Stimulated activated naive B cell treated with anti-CD40 and anti-IgM and Interleukin-4, amounts not matched to agents 10 μg/mL and 1 μg/mL and 100 μg/mL, for 72 hours (primary cell): ENCODE measurements around the gene TPBGL.

Experiments
- ATAC-seq, 2 donors: fragments of 150-1000 bp; cut with Tn5 transposase; replicated peaks; 2 replicates each; pipeline ENCODE4 v1.10.0; 2021; ENCODE audit warnings: moderate library complexity in 1 of 2
- DNase-seq: peaks from one replicate; pipeline ENCODE4 v3.0.0; 2021
- H3K27ac Mint-ChIP-seq: one replicate; pipeline ENCODE4 v1.8.0; 2022; ENCODE audit warnings: mild to moderate bottlenecking, mixed read lengths
- H3K27me3 Mint-ChIP-seq, 2 donors: one replicate each; pipeline ENCODE4 v1.8.0; 2022; ENCODE audit warnings: mixed read lengths in 2 of 2
- H3K36me3 Mint-ChIP-seq, 2 donors: one replicate each; pipeline ENCODE4 v1.8.0; 2022; ENCODE audit warnings: mixed read lengths in 2 of 2, mild to moderate bottlenecking in 1 of 2
- H3K4me1 Mint-ChIP-seq, 2 donors: one replicate each; pipeline ENCODE4 v1.8.0; 2022; ENCODE audit warnings: mixed read lengths in 2 of 2, mild to moderate bottlenecking in 1 of 2
- H3K4me3 Mint-ChIP-seq, 2 donors: one replicate each; pipeline ENCODE4 v1.8.0; 2022; ENCODE audit warnings: mild to moderate bottlenecking in 2 of 2, mixed read lengths in 2 of 2, moderate library complexity in 1 of 2
- H3K9me3 Mint-ChIP-seq, 2 donors: one replicate each; pipeline ENCODE4 v1.8.0; 2022; ENCODE audit warnings: mixed read lengths in 2 of 2, mild to moderate bottlenecking in 1 of 2

TPBGL gene

GRCh38 chr11:75277991-75278790 lies 37.6 kb downstream of the TPBGL start:
- no peak for DNase-seq
- Mint-ChIP-seq H3K27me3 (no peaks in the 10 kb centered on the region), H3K36me3 (no peaks in the 10 kb centered on the region), H3K27ac (no peak overlapping the region), H3K4me3 (no peak overlapping the region), H3K9me3 (no peaks in the 10 kb centered on the region), H3K4me1 (peaks cover 14 to 28% of the 10 kb centered on the region in 2 donors)
- ATAC-seq = no peak

- no peaks in the 10 kb centered on the region for H3K9me3 Mint-ChIP-seq
- no peaks in the 10 kb centered on the region for H3K27me3 Mint-ChIP-seq
- H3K4me1 Mint-ChIP-seq = peaks cover 13 to 28% of the 10 kb centered on the region in 2 donors
- DNase-seq (no peak), ATAC-seq (no peak)
- H3K4me3 Mint-ChIP-seq = no peak overlapping the region
- H3K36me3 Mint-ChIP-seq = no peaks in the 10 kb centered on the region
- H3K27ac Mint-ChIP-seq = no peak overlapping the region
These were observed 38.7 kb downstream of the TPBGL start for GRCh38 chr11:75279273-75279672.

GRCh38 chr11:75280227-75280701 lies 39.7 kb downstream of the TPBGL start:
- no peak overlapping the region for H3K4me3 Mint-ChIP-seq
- peaks cover 13 to 26% of the 10 kb centered on the region in 2 donors for H3K4me1 Mint-ChIP-seq
- H3K36me3 Mint-ChIP-seq = no peaks in the 10 kb centered on the region
- DNase-seq (peak; percentile 47), ATAC-seq (peak; percentile 73 to 81)
- no peaks in the 10 kb centered on the region for H3K27me3 Mint-ChIP-seq
- no peaks in the 10 kb centered on the region for H3K9me3 Mint-ChIP-seq
- peak overlapping the region; percentile 57 for H3K27ac Mint-ChIP-seq

GRCh38 chr11:75280770-75281468 lies 40.3 kb downstream of the TPBGL start:
- Mint-ChIP-seq H3K36me3 (no peaks in the 10 kb centered on the region), H3K27me3 (no peaks in the 10 kb centered on the region), H3K4me1 (peaks cover 8 to 19% of the 10 kb centered on the region in 2 donors), H3K27ac (no peak overlapping the region), H3K4me3 (no peak overlapping the region), H3K9me3 (no peaks in the 10 kb centered on the region)
- DNase-seq (no peak), ATAC-seq (no peak)

- no peaks in the 10 kb centered on the region for H3K36me3 Mint-ChIP-seq
- H3K9me3 Mint-ChIP-seq = no peaks in the 10 kb centered on the region
- DNase-seq (no peak), ATAC-seq (no peak)
- H3K4me3 Mint-ChIP-seq = no peak overlapping the region
- no peak overlapping the region for H3K27ac Mint-ChIP-seq
- no peaks in the 10 kb centered on the region for H3K27me3 Mint-ChIP-seq
- H3K4me1 Mint-ChIP-seq = peaks cover 3 to 13% of the 10 kb centered on the region in 2 donors
These were observed 41.0 kb downstream of the TPBGL start for GRCh38 chr11:75281469-75282095.

GRCh38 chr11:75283391-75283931 lies 42.9 kb downstream of the TPBGL start:
- DNase-seq = no peak
- no peak overlapping the region for H3K27ac Mint-ChIP-seq
- no peak for ATAC-seq
- no peak overlapping the region for H3K4me3 Mint-ChIP-seq
- no peaks in the 10 kb centered on the region for H3K27me3 Mint-ChIP-seq
- no peaks in the 10 kb centered on the region for H3K36me3 Mint-ChIP-seq
- H3K4me1 Mint-ChIP-seq = peaks cover 2 to 10% of the 10 kb centered on the region in 2 donors
- no peaks in the 10 kb centered on the region for H3K9me3 Mint-ChIP-seq

- H3K36me3 Mint-ChIP-seq = no peaks in the 10 kb centered on the region
These were observed 45.3 kb downstream of the TPBGL start for GRCh38 chr11:75285776-75286360.

GRCh38 chr11:75286826-75287465 lies 46.4 kb downstream of the TPBGL start:
- H3K4me1 Mint-ChIP-seq = no peaks in the 10 kb centered on the region
- no peaks in the 10 kb centered on the region for H3K36me3 Mint-ChIP-seq
- no peak for ATAC-seq
- no peak for DNase-seq
- H3K4me3 Mint-ChIP-seq = no peak overlapping the region
- H3K27me3 Mint-ChIP-seq = peaks cover 0 to 6% of the 10 kb centered on the region in 2 donors
- no peaks in the 10 kb centered on the region for H3K9me3 Mint-ChIP-seq
- H3K27ac Mint-ChIP-seq = no peak overlapping the region

More at GRCh38 chr11:75285776-75286360, 45.3 kb downstream of the TPBGL start:
- Mint-ChIP-seq H3K4me1 (no peaks in the 10 kb centered on the region), H3K27ac (no peak overlapping the region), H3K27me3 (no peaks in the 10 kb centered on the region), H3K4me3 (no peak overlapping the region), H3K9me3 (no peaks in the 10 kb centered on the region)
- ATAC-seq (no peak), DNase-seq (no peak)

GRCh38 chr11:75287579-75287978 lies 47.0 kb downstream of the TPBGL start:
- DNase-seq (no peak), ATAC-seq (no peak)
- Mint-ChIP-seq H3K36me3 (no peaks in the 10 kb centered on the region), H3K4me1 (no peaks in the 10 kb centered on the region), H3K27me3 (peaks cover 0 to 6% of the 10 kb centered on the region in 2 donors), H3K27ac (no peak overlapping the region), H3K9me3 (no peaks in the 10 kb centered on the region), H3K4me3 (no peak overlapping the region)

GRCh38 chr11:75289511-75289760 lies 48.9 kb downstream of the TPBGL start:
- H3K27me3 Mint-ChIP-seq = peaks cover 0 to 6% of the 10 kb centered on the region in 2 donors
- no peaks in the 10 kb centered on the region for H3K4me1 Mint-ChIP-seq
- DNase-seq (no peak), ATAC-seq (no peak)
- no peaks in the 10 kb centered on the region for H3K9me3 Mint-ChIP-seq
- no peak overlapping the region for H3K27ac Mint-ChIP-seq
- H3K4me3 Mint-ChIP-seq = no peak overlapping the region
- no peaks in the 10 kb centered on the region for H3K36me3 Mint-ChIP-seq

GRCh38 chr11:75289919-75290318 lies 49.3 kb downstream of the TPBGL start:
- H3K9me3 Mint-ChIP-seq = no peaks in the 10 kb centered on the region
- DNase-seq = no peak
- ATAC-seq = no peak
- no peaks in the 10 kb centered on the region for H3K36me3 Mint-ChIP-seq
- no peak overlapping the region for H3K4me3 Mint-ChIP-seq
- H3K27me3 Mint-ChIP-seq = peaks cover 0 to 6% of the 10 kb centered on the region in 2 donors
- H3K4me1 Mint-ChIP-seq = no peaks in the 10 kb centered on the region
- H3K27ac Mint-ChIP-seq = no peak overlapping the region

- Mint-ChIP-seq H3K9me3 (peaks cover 0 to 4% of the 10 kb centered on the region in 2 donors), H3K36me3 (peaks cover 0 to 2% of the 10 kb centered on the region in 2 donors), H3K4me1 (no peaks in the 10 kb centered on the region), H3K27ac (no peak overlapping the region), H3K27me3 (peaks cover 0 to 6% of the 10 kb centered on the region in 2 donors), H3K4me3 (no peak overlapping the region)
- ATAC-seq (no peak), DNase-seq (no peak)
These were observed 51.2 kb downstream of the TPBGL start for GRCh38 chr11:75291741-75292140.

GRCh38 chr11:75292943-75293342 lies 52.4 kb downstream of the TPBGL start:
- DNase-seq (no peak), ATAC-seq (no peak)
- H3K27me3 Mint-ChIP-seq = peaks cover 0 to 6% of the 10 kb centered on the region in 2 donors
- peaks cover 0 to 4% of the 10 kb centered on the region in 2 donors for H3K9me3 Mint-ChIP-seq
- H3K4me3 Mint-ChIP-seq = no peak overlapping the region
- no peak overlapping the region for H3K27ac Mint-ChIP-seq
- H3K36me3 Mint-ChIP-seq = peaks cover 0 to 2% of the 10 kb centered on the region in 2 donors
- no peaks in the 10 kb centered on the region for H3K4me1 Mint-ChIP-seq
